Calu3 (cell line): ENCODE data around the gene OR10R2. TPM values are rescaled to one million over a fixed set of nuclear protein-coding genes. Genes with fewer than 3 reads are reported as not detected.
"Not testable (repeated sequence)": the region's sequence is repeated elsewhere in the genome, so short reads cannot be mapped to it uniquely, and the experiment has no call there.

Source experiments
- Bru-seq: library from RNA; stranded (reverse); fragments of 400-500 nt; gene quantifications from one replicate; lab custom pipeline; 2021; lab: Mats Ljungman, UMichigan
- BruChase-seq, 2 experiments: library from RNA; stranded (reverse); fragments of 400-500 nt; gene quantifications; one replicate each; lab custom pipeline; 2021; lab: Mats Ljungman, UMichigan
- BruUV-seq: library from RNA; stranded (reverse); fragments of 400-500 nt; replicated peaks from 2 replicates; lab custom pipeline; 2021; lab: Mats Ljungman, UMichigan
- CTCF ChIA-PET: fragments of 300-600 bp; sonication (Branson Sonifier 250); formaldehyde crosslinking; loops from one replicate; lab custom pipeline; 2022; ENCODE audit warnings: antibody characterized with exemption; lab: Charles Lee
- DNase-seq: peaks from one replicate; pipeline ENCODE4 v3.0.0; 2022
- H3K27ac Mint-ChIP-seq: one replicate; pipeline ENCODE4 v1.8.0; 2022; ENCODE audit warnings: mixed read lengths; ENCODE audit not compliant: unreplicated experiment
- H3K27me3 Mint-ChIP-seq: one replicate; pipeline ENCODE4 v1.8.0; 2022; ENCODE audit warnings: mixed read lengths; ENCODE audit not compliant: unreplicated experiment
- H3K36me3 Mint-ChIP-seq: one replicate; pipeline ENCODE4 v1.8.0; 2022; ENCODE audit warnings: mild to moderate bottlenecking, moderate library complexity, mixed read lengths; ENCODE audit not compliant: insufficient read depth, unreplicated experiment
- H3K4me1 Mint-ChIP-seq: one replicate; pipeline ENCODE4 v1.8.0; 2022; ENCODE audit warnings: mild to moderate bottlenecking, low read depth, mixed read lengths; ENCODE audit not compliant: unreplicated experiment
- H3K4me3 Mint-ChIP-seq: one replicate; pipeline ENCODE4 v1.8.0; 2022; ENCODE audit warnings: mild to moderate bottlenecking, low read depth, moderate library complexity, mixed read lengths; ENCODE audit not compliant: unreplicated experiment
- H3K9me3 Mint-ChIP-seq: one replicate; pipeline ENCODE4 v1.8.0; 2022; ENCODE audit warnings: low read depth, mixed read lengths; ENCODE audit not compliant: unreplicated experiment
- CTCF ChIP-seq: fragments of 200-600 bp; IDR thresholded peaks from one replicate; pipeline ENCODE4 v1.8.0; 2022; ENCODE audit warnings: antibody characterized with exemption; ENCODE audit not compliant: unreplicated experiment
- intact Hi-C: fragments of 100-400 bp; cut with micrococcal nuclease; formaldehyde crosslinking; loops from one replicate; pipeline ENCODE4 v1.10.0; 2022; ENCODE audit not compliant: unreplicated experiment
- long read RNA-seq: library from polyadenylated mRNA; stranded (forward); transcript quantifications from one replicate; pipeline ENCODE4 v2.0.0, GENCODE V29; 2022
- total RNA-seq: library from RNA; stranded (reverse); gene quantifications from 2 replicates; pipeline ENCODE4 v1.2.3, GENCODE V29; 2022

Gene OR10R2
- total RNA-seq (not detected in 2 replicates), Bru-seq, nascent RNA (not detected), BruChase-seq, experiment 1, labeled RNA remaining after a 6-hour chase (not detected), BruChase-seq, experiment 2, labeled RNA remaining after a 2-hour chase (not detected)
- long read RNA-seq = 0 reads

- Mint-ChIP-seq H3K27ac (no peak within 1 kb of the TSS), H3K27me3 (peaks cover 34% of the 10 kb centered on the region), H3K9me3 (no peaks in the 10 kb centered on the region), H3K4me1 (no peaks in the 10 kb centered on the region), H3K4me3 (no peak within 1 kb of the TSS), H3K36me3 (no peaks in the 10 kb centered on the region)
- no peak for TF ChIP-seq CTCF
- BruUV-seq = no TSS peak
- no peak for DNase-seq
- CTCF ChIA-PET = interaction anchor here (1.2 kb wide), 1 partner anchor 21 kb away, joined by 3 read pairs; no protein-coding TSS in a partner anchor
- intact Hi-C loops = no loop called here
Observed at GRCh38 chr1:158471920-158472319, at the start of gene OR10R2. OR10R2 (plus strand) TSS chr1:158472220; CDS start chr1:158472326, 106 bp downstream.

GRCh38 chr1:158425027-158425426 lies 47.0 kb upstream of the OR10R2 start:
- CTCF ChIA-PET = no interaction called here
- no peak for TF ChIP-seq CTCF
- Mint-ChIP-seq H3K4me3 (no peak overlapping the region), H3K36me3 (no peaks in the 10 kb centered on the region), H3K4me1 (no peaks in the 10 kb centered on the region), H3K9me3 (peaks cover 3% of the 10 kb centered on the region), H3K27ac (no peak overlapping the region), H3K27me3 (peaks cover 14% of the 10 kb centered on the region)
- intact Hi-C loops = no loop called here
- no peak for DNase-seq
- BruUV-seq = no TSS peak

- no peak for DNase-seq
- Mint-ChIP-seq H3K27ac (no peak within 1 kb of the TSS), H3K4me3 (no peak within 1 kb of the TSS), H3K4me1 (no peaks in the 10 kb centered on the region), H3K9me3 (peaks cover 3% of the 10 kb centered on the region), H3K36me3 (no peaks in the 10 kb centered on the region), H3K27me3 (peaks cover 4% of the 10 kb centered on the region)
- TF ChIP-seq CTCF = no peak
- CTCF ChIA-PET = no interaction called here
- no TSS peak for BruUV-seq
- intact Hi-C loops = no loop called here
Observed at GRCh38 chr1:158426137-158426536, 45.9 kb upstream of the OR10R2 start, which contains the start of gene OR10K2. OR10K2 (minus strand) TSS chr1:158426237; CDS start chr1:158420866, 5,371 bp downstream.

- H3K4me3 Mint-ChIP-seq, H3K36me3 Mint-ChIP-seq, DNase-seq, H3K4me1 Mint-ChIP-seq, intact Hi-C loops, CTCF ChIA-PET, BruUV-seq, H3K27ac Mint-ChIP-seq, H3K9me3 Mint-ChIP-seq: not testable (repeated sequence)
- H3K27me3 Mint-ChIP-seq = peaks cover 22% of the 10 kb centered on the region
Observed at GRCh38 chr1:158430163-158430562, 41.9 kb upstream of the OR10R2 start.

- peaks cover 27% of the 10 kb centered on the region for H3K27me3 Mint-ChIP-seq
- H3K4me3 Mint-ChIP-seq = no peak overlapping the region
Observed at GRCh38 chr1:158434741-158435140, 37.3 kb upstream of the OR10R2 start.

More at GRCh38 chr1:158434741-158435140, 37.3 kb upstream of the OR10R2 start:
- no peaks in the 10 kb centered on the region for H3K36me3 Mint-ChIP-seq
- H3K27ac Mint-ChIP-seq = no peak overlapping the region
- no TSS peak for BruUV-seq
- H3K9me3 Mint-ChIP-seq = peaks cover 3% of the 10 kb centered on the region
- CTCF ChIA-PET = no interaction called here
- H3K4me1 Mint-ChIP-seq = no peaks in the 10 kb centered on the region
- intact Hi-C loops = no loop called here
- DNase-seq = no peak
- TF ChIP-seq CTCF = no peak
